HepG2 (cell line): ENCODE measurements around the gene CMIP. TPM values are rescaled to one million over a fixed set of nuclear protein-coding genes. Genes with fewer than 3 reads are reported as not detected.

ENCODE experiments used
- ARNT2 ChIP-seq: sonication (generic); formaldehyde crosslinking; IDR thresholded peaks from 2 replicates; pipeline ENCODE4 v1.8.0; 2022; ENCODE audit warnings: mild to moderate bottlenecking, low read depth, missing genetic modification reagents, moderate library complexity
- CBX1 ChIP-seq: IDR thresholded peaks from one replicate; pipeline ENCODE4 v1.6.1; 2016; ENCODE audit warnings: antibody characterized with exemption, low read depth
- CSRNP1 ChIP-seq: sonication (generic); formaldehyde crosslinking; IDR thresholded peaks from 2 replicates; pipeline ENCODE4 v1.8.1; 2023; ENCODE audit warnings: mild to moderate bottlenecking, missing genetic modification reagents
- DNMT1 ChIP-seq: sonication (generic); formaldehyde crosslinking; IDR thresholded peaks from 2 replicates; pipeline ENCODE4 v1.5.1; 2020; ENCODE audit warnings: mild to moderate bottlenecking, missing genetic modification reagents
- HDAC1 ChIP-seq: sonication (generic); formaldehyde crosslinking; IDR thresholded peaks from 2 replicates; pipeline ENCODE4 v1.5.1; 2020; ENCODE audit warnings: mild to moderate bottlenecking, missing genetic modification reagents
- MATR3 ChIP-seq: sonication (generic); formaldehyde crosslinking; IDR thresholded peaks from 2 replicates; pipeline ENCODE4 v1.4.0; 2020; ENCODE audit warnings: missing genetic modification reagents
- NRL ChIP-seq: sonication (generic); formaldehyde crosslinking; IDR thresholded peaks from 2 replicates; pipeline ENCODE4 v1.5.0; 2020; ENCODE audit warnings: missing genetic modification reagents, mild to moderate bottlenecking, moderate library complexity, borderline replicate concordance
- RFX1 ChIP-seq: fragments of 450-650 bp; IDR thresholded peaks from 2 replicates; pipeline ENCODE4 v1.6.1; 2017
- RNF2 ChIP-seq: fragments of 450-650 bp; conservative IDR thresholded peaks from 2 replicates; pipeline ENCODE4 v1.6.1; 2016; ENCODE audit warnings: low read depth
- SNAI1 ChIP-seq: sonication (generic); formaldehyde crosslinking; IDR thresholded peaks from 2 replicates; pipeline ENCODE4 v1.5.0; 2020; ENCODE audit warnings: mild to moderate bottlenecking, missing genetic modification reagents, borderline replicate concordance
- SP2 ChIP-seq: sonication (generic); formaldehyde crosslinking; IDR thresholded peaks from 2 replicates; pipeline ENCODE4 v1.5.1; 2020; ENCODE audit warnings: mild to moderate bottlenecking, missing genetic modification reagents
- STAG1 ChIP-seq: sonication (generic); formaldehyde crosslinking; IDR thresholded peaks from 2 replicates; pipeline ENCODE4 v1.4.0; 2020; ENCODE audit warnings: missing genetic modification reagents
- ZMYM2 ChIP-seq: sonication (generic); formaldehyde crosslinking; IDR thresholded peaks from 2 replicates; pipeline ENCODE4 v1.8.0; 2022; ENCODE audit warnings: mild to moderate bottlenecking, missing genetic modification reagents
- ZNF24 ChIP-seq: fragments of 450-650 bp; IDR thresholded peaks from 2 replicates; pipeline ENCODE4 v1.6.1; 2017; ENCODE audit warnings: antibody characterized with exemption, mild to moderate bottlenecking
- ZNF569 ChIP-seq: sonication (generic); formaldehyde crosslinking; IDR thresholded peaks from 2 replicates; pipeline ENCODE4 v1.5.0; 2020; ENCODE audit warnings: mild to moderate bottlenecking, missing genetic modification reagents, moderate library complexity, borderline replicate concordance
- ZNF580 ChIP-seq: IDR thresholded peaks from 2 replicates; pipeline ENCODE4 v1.6.1; 2016; ENCODE audit warnings: low read depth, borderline replicate concordance
- ZNF678 ChIP-seq: sonication (generic); formaldehyde crosslinking; IDR thresholded peaks from 2 replicates; pipeline ENCODE4 v1.4.0; 2020; ENCODE audit warnings: mild to moderate bottlenecking, missing genetic modification reagents
- ZNF709 ChIP-seq: sonication (generic); formaldehyde crosslinking; IDR thresholded peaks from 2 replicates; pipeline ENCODE4 v1.5.0; 2020; ENCODE audit warnings: mild to moderate bottlenecking, missing genetic modification reagents
- ZNF749 ChIP-seq: sonication (generic); formaldehyde crosslinking; IDR thresholded peaks from 2 replicates; pipeline ENCODE4 v1.8.0; 2022; ENCODE audit warnings: mild to moderate bottlenecking, missing genetic modification reagents, moderate library complexity, borderline replicate concordance
- polyA plus RNA-seq, 8 experiments: library from polyadenylated mRNA; depleted of rRNA in 3 of 8; stranded (reverse) in 7 of 8; unstranded in 1 of 8; fragments of >200 nt; fragmentation: Illumina TruSeq in 4 of 8; extraction: Trizol in 4 of 8; gene quantifications; 2 replicates each; pipeline versions ENCODE4 v1.2.1 to v1.2.3, GENCODE V29; 2011 to 2016; ENCODE audit warnings: low read depth in 4 of 8, missing spikeins in 1 of 8, mixed read lengths in 1 of 8; ENCODE audit not compliant: insufficient read depth in 1 of 8
- total RNA-seq, 5 experiments: library from RNA; depleted of rRNA; stranded (reverse); fragments of >200 nt; fragmentation: Illumina TruSeq; extraction: Trizol; gene quantifications; 2 replicates each; pipeline ENCODE4 v1.2.3, GENCODE V29; 2016; ENCODE audit warnings: low read depth in 1 of 5
- TF ChIP-seq, protein P1 (sequence below): sonication (generic); formaldehyde crosslinking; conservative IDR thresholded peaks from 2 replicates; pipeline ENCODE4 v1.8.0; 2022; ENCODE audit warnings: mild to moderate bottlenecking, moderate library complexity, missing genetic modification reagents

CMIP gene
- total and polyA plus RNA-seq, 2 of the 13 experiments (the other 11 are each of a cell fraction or from before 2014, with no cell fraction given) = 10.9 to 18.1 TPM

DNA sequence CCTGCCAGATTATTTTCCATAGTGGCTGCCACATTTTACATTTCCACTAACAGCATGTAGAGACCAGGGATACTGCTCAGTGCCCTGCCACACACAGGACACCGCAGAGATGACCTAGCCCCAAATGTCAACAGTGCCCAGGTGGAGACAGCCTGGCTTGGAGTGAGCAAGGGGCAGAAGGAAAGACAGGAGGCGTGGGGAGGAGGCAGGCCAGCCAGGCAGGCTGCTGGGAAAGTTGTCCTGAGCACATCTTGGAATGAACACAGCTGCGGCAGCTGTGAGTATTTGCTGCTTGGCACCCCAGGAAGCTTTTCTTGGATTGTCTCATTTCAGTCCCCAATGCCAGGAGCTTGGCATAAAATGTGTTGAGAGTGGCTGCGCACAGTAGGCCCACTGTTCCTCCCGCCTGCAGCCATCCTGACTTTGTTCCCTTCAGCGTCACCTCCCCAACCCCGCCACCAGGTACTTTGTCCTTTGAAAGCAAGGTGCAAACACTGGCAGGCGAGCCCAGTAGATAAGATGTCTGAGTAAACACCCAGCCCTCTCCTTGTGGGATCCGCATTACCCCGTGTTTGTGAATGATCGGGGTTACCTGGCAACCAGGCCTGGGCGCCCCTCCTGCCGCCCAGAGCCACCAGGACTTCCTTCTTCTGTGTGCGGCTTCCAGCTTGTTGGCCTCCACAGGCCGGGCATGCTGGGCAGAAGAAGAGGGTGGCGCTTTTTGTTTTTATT is 114.0 kb downstream of the CMIP start (continued):
- TF ChIP-seq NRL (CRISPR knock-in tag) (no peak), HDAC1 (CRISPR knock-in tag) (peak; percentile 87; the same call in 1 of the 2 replicates), ZNF24 (no peak), ZNF580 (CRISPR knock-in tag) (peak; percentile 69; the same call in 1 of the 2 replicates), MATR3 (no peak), ZNF709 (CRISPR knock-in tag) (no peak), SNAI1 (CRISPR knock-in tag) (no peak), RNF2 (no peak), CBX1 (peak; percentile 12), ZNF749 (CRISPR knock-in tag) (no peak), STAG1 (CRISPR knock-in tag) (peak; percentile 24; the same call in 1 of the 2 replicates), RFX1 (peak; percentile 64; the same call in 1 of the 2 replicates), ZMYM2 (CRISPR knock-in tag) (peak; percentile 97), DNMT1 (CRISPR knock-in tag) (0 out of 2 replicates have a peak, but pooled peaks have one; percentile 35), ARNT2 (peak; percentile 43; the same call in 1 of the 2 replicates), SP2 (CRISPR knock-in tag) (no peak), CSRNP1 (CRISPR knock-in tag) (peak; percentile 61; the same call in 1 of the 2 replicates), ZNF678 (no peak), ZNF569 (CRISPR knock-in tag) (no peak)
- TF ChIP-seq, protein P1, sequence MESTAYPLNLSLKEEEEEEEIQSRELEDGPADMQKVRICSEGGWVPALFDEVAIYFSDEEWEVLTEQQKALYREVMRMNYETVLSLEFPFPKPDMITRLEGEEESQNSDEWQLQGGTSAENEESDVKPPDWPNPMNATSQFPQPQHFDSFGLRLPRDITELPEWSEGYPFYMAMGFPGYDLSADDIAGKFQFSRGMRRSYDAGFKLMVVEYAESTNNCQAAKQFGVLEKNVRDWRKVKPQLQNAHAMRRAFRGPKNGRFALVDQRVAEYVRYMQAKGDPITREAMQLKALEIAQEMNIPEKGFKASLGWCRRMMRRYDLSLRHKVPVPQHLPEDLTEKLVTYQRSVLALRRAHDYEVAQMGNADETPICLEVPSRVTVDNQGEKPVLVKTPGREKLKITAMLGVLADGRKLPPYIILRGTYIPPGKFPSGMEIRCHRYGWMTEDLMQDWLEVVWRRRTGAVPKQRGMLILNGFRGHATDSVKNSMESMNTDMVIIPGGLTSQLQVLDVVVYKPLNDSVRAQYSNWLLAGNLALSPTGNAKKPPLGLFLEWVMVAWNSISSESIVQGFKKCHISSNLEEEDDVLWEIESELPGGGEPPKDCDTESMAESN (CRISPR knock-in tag) = peak; percentile 44; the same call in 1 of the 2 replicates
